GM21367 (cell line): Measurements from ENCODE around the gene AP2A2.
"Not testable (repeated sequence)": the region's sequence is repeated elsewhere in the genome, so short reads cannot be mapped to it uniquely, and the experiment has no call there.

Source experiments
- ATAC-seq: cut with Tn5 transposase; IDR thresholded peaks from one replicate; pipeline ENCODE4 v1.9.1; 2021; ENCODE audit not compliant: unreplicated experiment

The AP2A2 gene

GRCh38 chr11:972523-973211, 47.0 kb downstream of the AP2A2 start:
- no peak for ATAC-seq

- no peak for ATAC-seq
These were observed 47.6 kb downstream of the AP2A2 start for GRCh38 chr11:973237-973636.

GRCh38 chr11:975376-975775, 49.7 kb downstream of the AP2A2 start:
- not testable (repeated sequence) for ATAC-seq

GRCh38 chr11:975827-976226, 50.2 kb downstream of the AP2A2 start:
- ATAC-seq, result no peak

GRCh38 chr11:976431-977160, 50.9 kb downstream of the AP2A2 start:
- ATAC-seq, result no peak

GRCh38 chr11:977830-978720, 52.4 kb downstream of the AP2A2 start:
- ATAC-seq, result no peak

- no peak for ATAC-seq
These were observed 53.1 kb downstream of the AP2A2 start for GRCh38 chr11:978781-979180.

GRCh38 chr11:980438-981357, 55.0 kb downstream of the AP2A2 start:
- no peak for ATAC-seq

GRCh38 chr11:981764-982163, 56.1 kb downstream of the AP2A2 start:
- ATAC-seq, result no peak

GRCh38 chr11:984546-984945, 58.9 kb downstream of the AP2A2 start:
- ATAC-seq, result no peak

- no peak for ATAC-seq
These were observed 59.7 kb downstream of the AP2A2 start for GRCh38 chr11:985406-985805.

GRCh38 chr11:985848-986247, 60.2 kb downstream of the AP2A2 start:
- no peak for ATAC-seq

GRCh38 chr11:986270-986951, 60.7 kb downstream of the AP2A2 start:
- ATAC-seq, result no peak

- ATAC-seq, result no peak
These were observed 61.3 kb downstream of the AP2A2 start for GRCh38 chr11:986952-987305.

GRCh38 chr11:987671-988070, 62.0 kb downstream of the AP2A2 start:
- no peak for ATAC-seq

- ATAC-seq, result no peak
These were observed 64.4 kb downstream of the AP2A2 start for GRCh38 chr11:990101-990500.

- no peak for ATAC-seq
These were observed 65.4 kb downstream of the AP2A2 start for GRCh38 chr11:991034-991433.

GRCh38 chr11:991711-992307, 66.1 kb downstream of the AP2A2 start:
- ATAC-seq, result no peak

GRCh38 chr11:992577-992976, 66.9 kb downstream of the AP2A2 start:
- ATAC-seq, result no peak
